Measurements from ENCODE around the gene THSD4.

THSD4 gene

GRCh38 chr15:71409541-71409940 is 294.3 kb downstream of the THSD4 start:
- TF ChIP-seq, protein P1, sequence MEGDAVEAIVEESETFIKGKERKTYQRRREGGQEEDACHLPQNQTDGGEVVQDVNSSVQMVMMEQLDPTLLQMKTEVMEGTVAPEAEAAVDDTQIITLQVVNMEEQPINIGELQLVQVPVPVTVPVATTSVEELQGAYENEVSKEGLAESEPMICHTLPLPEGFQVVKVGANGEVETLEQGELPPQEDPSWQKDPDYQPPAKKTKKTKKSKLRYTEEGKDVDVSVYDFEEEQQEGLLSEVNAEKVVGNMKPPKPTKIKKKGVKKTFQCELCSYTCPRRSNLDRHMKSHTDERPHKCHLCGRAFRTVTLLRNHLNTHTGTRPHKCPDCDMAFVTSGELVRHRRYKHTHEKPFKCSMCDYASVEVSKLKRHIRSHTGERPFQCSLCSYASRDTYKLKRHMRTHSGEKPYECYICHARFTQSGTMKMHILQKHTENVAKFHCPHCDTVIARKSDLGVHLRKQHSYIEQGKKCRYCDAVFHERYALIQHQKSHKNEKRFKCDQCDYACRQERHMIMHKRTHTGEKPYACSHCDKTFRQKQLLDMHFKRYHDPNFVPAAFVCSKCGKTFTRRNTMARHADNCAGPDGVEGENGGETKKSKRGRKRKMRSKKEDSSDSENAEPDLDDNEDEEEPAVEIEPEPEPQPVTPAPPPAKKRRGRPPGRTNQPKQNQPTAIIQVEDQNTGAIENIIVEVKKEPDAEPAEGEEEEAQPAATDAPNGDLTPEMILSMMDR (conservative IDR thresholded peaks at IDR 0.05; ENCODE audit: low read depth, low read length) = no peak
- DNase-seq (ENCODE audit: low read depth) = no peak
- no peak overlapping the region for H3K4me3 ChIP-seq (ENCODE audit: low read length)

DNA sequence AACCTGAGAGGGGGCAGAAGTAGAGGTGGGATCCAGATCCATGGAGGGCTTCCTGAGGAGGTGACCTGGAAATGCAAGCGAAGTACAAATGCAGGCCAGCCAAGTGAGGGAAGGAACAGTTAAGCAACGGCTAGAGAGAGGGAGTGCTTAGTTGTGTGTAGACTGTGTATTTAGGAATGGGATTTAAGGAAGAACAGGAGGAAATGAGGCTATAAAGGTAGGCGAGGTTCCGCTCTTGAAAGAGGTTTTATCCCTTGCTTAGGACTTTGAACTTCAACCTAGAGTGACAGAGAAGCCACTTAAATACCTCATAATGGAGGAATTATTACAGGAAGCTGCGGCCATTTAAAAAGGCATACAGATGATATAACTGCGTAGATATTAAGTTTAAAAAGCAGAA is 295.1 kb downstream of the THSD4 start:
- TF ChIP-seq, protein P1 (conservative IDR thresholded peaks at IDR 0.05; ENCODE audit: low read depth, low read length) = no peak
- no peak overlapping the region for H3K4me3 ChIP-seq (ENCODE audit: low read length)
- no peak for DNase-seq (ENCODE audit: low read depth)

GRCh38 chr15:71411538-71412482 is 296.5 kb downstream of the THSD4 start:
- TF ChIP-seq, protein P1 (conservative IDR thresholded peaks at IDR 0.05; ENCODE audit: low read depth, low read length) = peak; percentile 19
- DNase-seq (ENCODE audit: low read depth) = no peak
- H3K4me3 ChIP-seq (ENCODE audit: low read length) = no peak overlapping the region

GRCh38 chr15:71413419-71413818 is 298.1 kb downstream of the THSD4 start:
- TF ChIP-seq, protein P1 (conservative IDR thresholded peaks at IDR 0.05; ENCODE audit: low read depth, low read length) = no peak
- DNase-seq (ENCODE audit: low read depth) = no peak
- no peak overlapping the region for H3K4me3 ChIP-seq (ENCODE audit: low read length)

- DNase-seq (ENCODE audit: low read depth) = no peak
- TF ChIP-seq, protein P1 (conservative IDR thresholded peaks at IDR 0.05; ENCODE audit: low read depth, low read length) = no peak
- H3K4me3 ChIP-seq (ENCODE audit: low read length) = no peak overlapping the region
Observed at GRCh38 chr15:71414853-71415252, 299.6 kb downstream of the THSD4 start.

DNA sequence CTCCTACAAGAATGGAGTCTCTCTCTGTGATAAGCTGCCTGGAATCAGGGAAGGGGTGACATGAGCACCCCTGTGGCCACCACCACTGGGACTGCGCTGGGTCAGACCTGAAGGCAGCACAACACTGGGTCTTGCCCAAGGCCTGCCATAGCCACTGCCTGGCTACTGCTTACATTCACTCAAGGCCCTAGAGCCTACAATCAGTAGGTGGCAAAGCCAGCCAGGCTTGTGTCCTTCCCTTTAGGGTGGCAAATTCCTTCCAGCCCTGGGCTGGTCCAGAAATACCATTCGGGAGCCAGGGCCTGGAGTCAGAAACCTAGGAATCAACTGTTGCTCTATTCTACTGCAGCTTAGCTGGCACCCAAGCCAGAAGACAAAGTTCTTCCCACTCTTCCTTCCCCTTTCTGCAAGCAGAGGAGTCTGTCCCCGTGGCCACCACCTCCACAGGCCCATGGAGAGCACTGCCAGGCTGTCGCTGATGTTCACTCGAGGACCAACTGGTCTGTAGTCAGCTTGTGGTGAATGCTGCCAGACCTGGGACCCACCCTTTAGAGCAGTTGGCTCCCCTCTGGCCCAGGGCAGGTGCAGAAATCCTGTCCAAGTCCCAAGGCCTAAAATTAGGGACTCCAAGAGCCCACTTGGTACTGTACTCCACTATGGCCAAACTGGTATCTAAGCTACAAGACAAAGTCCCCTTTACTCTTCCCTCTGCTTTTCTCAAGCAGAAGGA is 307.4 kb downstream of the THSD4 start:
- no peak overlapping the region for H3K4me3 ChIP-seq (ENCODE audit: low read length)
- no peak for DNase-seq (ENCODE audit: low read depth)
- TF ChIP-seq, protein P1 (conservative IDR thresholded peaks at IDR 0.05; ENCODE audit: low read depth, low read length) = no peak

Measured in retinal pigment epithelial cell (primary cell).